T-helper 9 cell (primary cell): ENCODE measurements around the gene PRKCD.

Experiments
- DNase-seq: peaks from one replicate; pipeline ENCODE4 v3.0.0-alpha.2; 2020

Gene PRKCD

GRCh38 chr3:53221827-53222182, 60.8 kb downstream of the PRKCD start:
- DNase-seq, result no peak

DNA sequence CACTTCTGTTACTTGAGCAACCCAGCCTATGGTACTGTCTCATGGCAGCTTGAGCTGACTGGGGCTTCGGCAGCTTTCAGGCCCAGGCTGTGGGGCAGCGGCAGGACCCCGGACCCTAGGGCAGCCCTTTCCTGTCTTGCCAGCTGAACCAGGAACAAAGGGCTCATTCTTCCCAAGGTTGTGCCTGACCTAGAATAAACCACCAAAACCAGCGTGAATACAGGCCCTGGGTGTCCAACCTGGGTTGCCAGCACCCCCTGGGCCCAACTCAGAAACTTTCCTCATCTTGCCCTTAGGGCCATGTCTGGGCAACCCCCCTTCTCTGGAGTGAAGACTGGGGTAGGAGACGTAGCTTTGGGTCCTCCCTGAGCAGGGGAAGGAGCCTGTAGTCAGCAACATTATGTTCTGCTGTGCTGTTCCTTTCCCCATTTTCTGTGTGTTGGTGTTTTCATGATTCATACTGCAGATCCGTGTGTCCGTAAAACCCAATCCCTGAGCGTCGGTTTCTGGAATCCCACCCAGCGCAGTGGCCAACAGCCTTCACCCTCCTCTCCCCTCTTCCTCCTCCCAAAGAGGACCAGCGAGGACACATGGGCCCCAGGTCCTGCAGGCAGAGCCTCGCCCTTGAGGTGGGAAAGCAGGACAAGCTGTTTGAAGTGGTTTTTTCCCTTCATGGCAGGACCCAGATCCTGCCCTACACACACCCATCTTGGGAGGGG, 61.3 kb downstream of the PRKCD start:
- DNase-seq, result no peak

DNA sequence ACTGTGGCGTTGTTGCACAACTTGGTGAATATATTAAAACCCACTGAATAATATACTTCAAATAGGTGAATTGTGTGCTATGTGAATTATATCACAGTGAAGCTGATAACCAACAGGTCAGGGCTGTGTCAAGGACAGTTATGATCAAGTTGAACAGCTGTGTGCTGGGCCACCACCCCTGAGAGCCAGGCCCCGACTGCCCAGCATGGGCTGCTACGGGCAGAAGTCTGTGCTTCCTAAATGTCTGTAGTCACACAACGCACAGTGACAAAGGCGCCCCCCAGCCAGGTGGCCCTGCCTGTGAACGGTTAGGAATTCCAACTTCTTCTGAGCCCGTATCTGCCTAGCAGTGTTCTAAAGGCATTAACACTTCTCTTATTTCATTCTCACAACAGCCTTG, 62.0 kb downstream of the PRKCD start:
- no peak for DNase-seq

DNA sequence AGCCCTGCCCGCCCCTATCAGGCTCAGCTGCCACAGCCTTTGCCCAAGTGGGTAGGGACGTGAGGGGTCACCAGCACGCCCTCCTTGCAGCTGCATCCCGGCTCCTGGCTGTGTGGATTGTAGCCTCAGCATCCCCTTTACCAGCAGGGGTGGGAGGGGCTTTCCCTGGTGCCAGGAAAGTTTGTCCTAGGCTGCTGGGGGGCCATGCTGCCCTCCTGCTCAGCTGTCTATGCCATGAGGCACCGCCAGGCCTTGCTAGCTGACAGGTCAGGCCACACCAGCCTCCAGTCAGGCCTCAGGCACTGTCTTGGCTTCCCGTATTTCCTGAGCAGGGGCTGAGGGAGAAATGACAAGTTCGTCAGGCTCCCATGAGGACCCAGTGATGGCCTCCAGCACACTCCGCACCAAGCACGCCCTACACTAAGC, 62.5 kb downstream of the PRKCD start:
- DNase-seq, result no peak

- DNase-seq, result no peak
These were observed 63.0 kb downstream of the PRKCD start for GRCh38 chr3:53224026-53224425.

DNA sequence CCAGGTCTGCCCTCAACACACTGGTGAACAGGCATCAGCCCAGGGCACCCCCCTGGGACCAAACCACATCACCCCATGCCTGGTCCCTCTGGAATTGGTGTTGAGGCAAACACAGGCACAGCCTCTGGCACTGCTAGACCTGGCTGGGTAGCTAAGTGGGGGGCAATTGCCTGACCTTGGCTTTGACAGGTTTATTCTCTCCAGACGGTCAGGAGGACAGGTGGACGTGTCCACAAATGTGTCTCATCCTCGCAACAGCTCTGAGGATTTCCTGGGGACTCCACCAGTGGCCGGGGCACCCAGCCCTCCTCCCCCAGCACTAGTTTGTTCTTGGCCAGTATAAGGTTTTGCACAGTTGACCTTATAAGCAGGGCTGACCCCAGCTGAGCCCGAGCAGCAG, 63.5 kb downstream of the PRKCD start:
- DNase-seq, result no peak

- no peak for DNase-seq
These were observed 64.2 kb downstream of the PRKCD start for GRCh38 chr3:53225181-53225580.

GRCh38 chr3:53225651-53226050, 64.6 kb downstream of the PRKCD start:
- no peak for DNase-seq

- DNase-seq, result no peak
These were observed 65.3 kb downstream of the PRKCD start for GRCh38 chr3:53226142-53226840.

DNA sequence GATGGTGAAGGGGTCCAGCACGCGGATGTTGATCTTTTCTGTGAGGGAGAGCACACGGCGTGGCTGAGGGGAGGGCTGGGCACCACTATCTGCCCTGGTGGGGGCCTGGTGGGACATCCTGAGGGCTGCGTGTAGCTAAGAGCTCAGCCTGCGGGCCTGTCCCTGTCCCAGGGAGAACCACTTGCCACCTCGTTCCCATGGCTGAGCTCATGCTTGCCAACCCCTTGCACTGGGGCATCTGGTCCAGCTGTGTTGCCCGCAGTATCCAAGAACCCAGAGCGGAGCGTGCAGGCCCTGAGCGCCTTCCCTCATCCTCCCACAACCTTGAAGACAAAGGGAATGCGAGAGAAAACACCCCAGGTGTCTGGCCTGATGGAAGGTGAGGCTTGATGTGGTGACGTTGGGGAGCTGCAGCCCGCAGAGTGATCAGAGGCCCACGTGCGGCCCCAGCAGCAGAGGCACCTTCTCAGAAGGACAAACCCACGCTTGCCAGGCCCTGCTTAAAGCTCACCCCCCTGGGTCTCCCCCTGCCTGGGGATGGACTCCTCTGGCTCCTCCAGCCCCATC, 65.9 kb downstream of the PRKCD start:
- no peak for DNase-seq

DNA sequence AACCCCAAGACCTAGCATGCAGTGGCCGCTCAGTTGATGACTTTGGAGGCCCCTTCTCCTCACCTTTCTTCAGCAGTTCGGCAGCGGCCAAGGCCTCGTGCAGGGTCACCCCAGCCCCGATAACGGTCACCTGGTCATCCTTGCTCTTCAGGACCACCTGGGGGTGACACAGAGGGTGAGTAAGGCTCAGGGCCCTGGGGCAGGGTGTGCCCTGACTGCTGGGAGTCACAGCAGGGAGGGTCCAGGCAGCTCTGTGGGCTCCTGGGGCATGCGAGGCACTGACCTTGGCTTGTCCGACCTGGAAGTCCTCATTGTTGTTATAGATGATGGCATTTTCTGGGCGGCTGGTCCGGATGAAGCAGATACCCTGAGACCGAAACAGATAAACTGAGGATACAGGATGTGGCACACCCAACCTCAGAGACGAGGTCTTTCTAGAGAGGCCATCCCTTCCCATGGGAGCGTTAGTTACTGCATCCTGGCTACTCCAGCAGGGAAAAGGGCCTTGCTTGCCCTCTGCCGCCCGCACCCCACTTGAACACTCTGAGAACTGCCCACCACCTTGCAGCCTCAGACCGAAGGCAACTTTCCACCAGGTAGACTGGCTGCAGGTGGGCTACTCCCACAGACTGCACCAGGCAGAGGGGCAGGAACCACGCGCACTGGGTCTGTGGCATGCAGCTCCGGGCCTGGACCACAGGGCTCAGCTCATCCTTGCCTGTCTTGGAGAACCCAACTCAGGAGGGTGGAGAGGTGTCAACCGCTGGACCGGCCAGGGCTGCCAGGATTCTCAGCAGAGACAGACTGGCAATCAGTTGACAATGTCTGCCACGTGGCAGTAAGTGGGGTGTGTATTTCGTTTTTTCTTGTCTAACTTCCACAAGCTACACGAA, 67.2 kb downstream of the PRKCD start:
- DNase-seq, result no peak

- DNase-seq, result no peak
These were observed 68.2 kb downstream of the PRKCD start for GRCh38 chr3:53229171-53229570.

GRCh38 chr3:53229606-53230005, 68.6 kb downstream of the PRKCD start:
- DNase-seq, result no peak

DNA sequence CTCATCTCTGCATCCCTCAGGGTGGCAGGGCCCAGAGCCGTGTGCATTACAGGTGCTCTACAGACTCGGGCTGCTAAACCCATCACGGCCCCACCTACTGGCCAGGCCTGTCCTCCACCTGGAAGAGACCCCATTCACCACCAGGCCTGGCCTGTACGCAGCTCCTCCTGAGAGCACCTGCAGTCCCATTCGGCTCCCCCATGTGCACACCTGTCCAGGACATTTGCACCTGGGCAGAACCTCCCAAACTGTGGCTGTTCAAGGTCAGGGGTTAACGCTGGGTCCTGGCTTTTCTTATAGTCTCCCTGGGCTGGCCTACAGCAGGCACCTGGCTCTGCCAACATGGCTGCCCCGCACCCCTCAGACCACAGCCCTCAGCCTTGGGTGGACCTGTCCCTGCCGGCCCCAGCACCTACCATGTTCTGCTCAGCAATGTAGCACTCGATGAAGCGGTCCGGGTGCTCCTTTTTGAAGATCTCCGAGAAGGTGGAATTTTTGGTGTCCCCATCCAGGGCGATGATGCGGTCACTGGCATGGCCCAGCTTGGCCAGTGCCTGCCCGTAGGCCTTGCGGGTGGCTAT, 69.1 kb downstream of the PRKCD start:
- no peak for DNase-seq

DNA sequence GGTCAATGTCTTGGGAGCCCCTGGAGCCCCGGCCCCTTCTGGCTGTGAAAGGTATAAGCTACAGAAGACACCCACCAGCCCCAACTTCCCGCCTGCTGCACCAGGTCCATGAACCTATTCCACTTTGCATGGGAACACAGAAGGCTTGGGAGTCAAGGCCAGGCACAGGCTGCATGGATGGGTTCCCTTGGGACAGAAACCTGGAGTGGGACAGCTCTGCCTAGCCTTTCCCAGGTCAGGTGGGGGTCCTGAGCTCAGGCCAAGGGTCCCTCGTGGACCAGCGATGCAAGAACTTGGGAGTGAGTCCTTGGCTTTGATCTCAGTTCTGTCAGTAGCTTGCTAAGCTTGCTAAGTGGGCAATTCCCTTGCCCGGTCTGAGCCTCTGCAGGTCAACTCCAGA, 69.8 kb downstream of the PRKCD start:
- DNase-seq, result no peak

DNA sequence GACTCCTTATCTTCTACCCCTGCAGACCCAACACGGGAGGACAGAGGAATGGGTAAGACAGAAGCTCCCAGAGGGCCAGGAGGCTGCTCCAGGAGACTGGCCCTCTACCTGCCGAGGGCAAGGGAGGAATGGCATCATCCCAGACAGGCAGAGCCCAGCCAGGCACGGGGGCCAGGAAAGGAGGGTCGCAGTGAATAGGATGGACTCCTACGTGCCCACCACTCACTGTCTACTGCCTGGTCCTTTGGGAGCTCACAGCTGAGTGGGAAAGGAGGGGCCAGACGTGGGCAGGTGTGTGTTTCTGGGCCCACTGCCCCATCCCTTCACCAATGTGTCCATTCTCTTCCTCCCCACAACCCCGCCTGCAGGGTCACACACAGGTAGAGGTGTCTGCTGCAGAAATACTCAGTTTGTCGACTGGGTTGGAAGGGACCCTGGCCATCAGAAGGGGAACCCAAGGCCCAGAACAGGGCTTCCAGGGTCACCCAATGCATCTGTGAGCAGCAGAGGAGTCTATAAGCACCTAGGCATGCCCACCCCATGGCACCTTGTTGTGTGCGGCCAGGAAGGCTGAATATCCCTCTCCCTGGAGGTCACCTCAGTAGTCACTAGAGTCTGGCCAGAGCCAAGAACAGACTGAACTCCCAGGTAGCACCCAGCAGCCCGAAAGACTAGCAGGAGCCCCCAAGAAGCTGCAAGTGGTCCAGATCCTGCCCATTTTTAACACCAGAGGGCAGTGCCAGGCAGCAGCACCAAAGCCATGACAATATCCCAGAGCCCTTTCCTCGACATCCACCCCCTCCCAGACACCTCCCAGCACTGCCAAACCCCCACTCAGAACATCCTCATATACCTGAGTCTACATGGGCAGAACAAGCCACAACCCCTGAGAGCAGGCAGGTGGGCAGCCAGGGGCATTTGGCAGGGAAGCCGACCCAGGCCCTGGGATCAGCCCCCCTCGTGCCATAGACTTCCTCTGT, 70.8 kb downstream of the PRKCD start:
- DNase-seq, result no peak

DNA sequence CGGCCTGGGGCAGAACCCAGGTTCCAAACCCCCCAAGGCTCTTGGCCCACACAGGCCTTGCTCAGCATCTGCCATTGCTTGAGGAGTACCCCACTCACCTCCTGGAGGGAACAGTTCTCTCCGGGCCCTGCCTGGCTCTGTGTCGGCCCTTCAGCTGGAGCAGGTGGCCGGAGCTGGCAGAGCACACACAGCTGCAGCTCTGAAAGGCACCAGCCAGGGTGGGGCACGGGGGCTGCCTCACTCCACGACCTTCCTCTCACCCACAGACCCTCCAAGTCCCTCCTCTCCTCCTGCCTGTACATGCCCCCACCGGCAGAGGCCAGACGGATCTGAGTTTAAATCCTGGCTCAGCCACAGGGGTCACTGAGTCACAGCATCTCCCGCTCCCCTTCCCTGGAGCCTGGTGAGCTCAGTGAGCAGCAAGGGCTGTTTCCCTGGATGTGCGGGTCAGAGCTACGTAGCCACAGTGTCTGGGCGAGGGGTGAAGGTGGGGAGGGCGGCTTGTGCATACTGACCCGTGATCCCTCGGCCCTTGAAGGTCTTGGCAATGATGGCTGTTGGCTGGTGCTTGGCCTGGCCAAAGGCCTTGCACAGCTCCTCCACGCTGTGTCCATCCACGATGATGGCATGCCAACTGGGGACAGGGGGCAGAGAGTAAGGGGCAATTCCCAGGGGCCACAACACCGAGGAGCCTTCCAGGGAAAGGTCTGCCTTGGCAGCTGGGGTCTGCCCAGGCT, 71.8 kb downstream of the PRKCD start:
- DNase-seq, result no peak

DNA sequence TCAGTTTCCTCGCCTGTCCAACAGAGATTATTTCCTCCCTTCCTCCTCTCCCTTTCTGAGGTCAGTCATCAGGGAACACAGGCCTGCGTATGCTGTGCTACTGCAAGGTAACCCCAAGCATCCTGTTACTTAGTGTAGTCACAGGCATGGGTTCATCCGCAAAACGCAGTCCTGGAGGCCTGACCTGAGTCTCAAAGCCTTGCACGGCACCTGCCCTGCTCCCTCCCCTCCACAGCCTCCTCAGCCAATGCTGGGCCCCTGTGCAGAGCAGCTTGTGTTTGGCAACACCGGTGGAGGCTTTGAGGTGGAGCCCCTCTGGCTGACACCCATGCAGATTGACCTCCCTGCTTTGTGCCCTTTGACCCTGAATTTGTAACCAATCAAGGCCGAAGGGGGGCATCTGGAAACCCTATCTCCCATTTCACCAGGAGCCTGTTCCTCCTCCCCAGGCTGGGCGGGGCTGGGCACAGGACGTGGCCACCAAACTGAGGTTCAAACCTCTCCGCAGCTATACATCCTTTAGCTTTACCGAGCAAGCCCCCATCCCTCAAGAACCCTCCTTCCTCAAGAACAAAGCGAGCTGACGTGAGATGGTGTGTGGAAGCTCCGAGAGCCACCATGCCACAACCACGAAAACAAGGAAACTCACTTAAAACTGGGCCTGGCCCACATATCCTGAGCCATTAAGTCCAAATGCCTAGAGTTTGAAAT, 73.3 kb downstream of the PRKCD start:
- no peak for DNase-seq

DNA sequence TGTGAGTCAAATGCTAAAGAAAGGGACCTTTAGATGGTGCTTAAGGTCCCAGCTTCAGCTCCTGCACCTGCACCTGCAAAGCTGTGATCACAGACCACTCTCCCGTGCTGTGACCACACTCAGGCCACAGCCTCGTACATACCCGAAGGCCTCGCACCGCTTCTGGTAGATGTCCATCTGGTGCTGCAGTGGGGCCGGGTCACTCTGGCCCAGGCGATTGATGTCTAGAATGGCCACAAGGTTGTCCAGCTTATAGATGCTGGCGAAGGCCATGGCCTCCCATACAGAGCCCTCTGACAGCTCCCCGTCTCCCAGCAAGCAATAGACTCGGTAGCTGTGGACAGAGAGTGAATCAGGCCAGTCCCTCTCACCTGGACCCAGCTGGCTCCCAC, 73.8 kb downstream of the PRKCD start:
- DNase-seq, result no peak

- DNase-seq, result no peak
These were observed 74.5 kb downstream of the PRKCD start for GRCh38 chr3:53235545-53235944.
